Esophagus muscularis mucosa (tissue), 4 donors: Measurements from ENCODE around the gene ABCA2. TPM values are rescaled to one million over a fixed set of nuclear protein-coding genes. Genes with fewer than 3 reads are reported as not detected.

Source experiments
- DNase-seq: peaks from one replicate; pipeline ENCODE4 v3.0.0-alpha.2; 2017; ENCODE audit errors: extremely low spot score
- H3K27ac ChIP-seq, 4 donors: fragments of 200-600 bp; sonication (generic); replicated peaks in 1 of 4; 1 replicate in 3 of 4; 2 replicates in 1 of 4; pipeline ENCODE4 v1.5.1; 2016 to 2019; ENCODE audit warnings: mild to moderate bottlenecking in 1 of 4
- H3K27me3 ChIP-seq, 4 donors: fragments of 200-600 bp; sonication (generic); one replicate each; pipeline versions ENCODE4 v1.5.1 to v1.6.0; 2016 to 2019
- H3K36me3 ChIP-seq, 4 donors: fragments of 200-600 bp; sonication (generic); one replicate each; pipeline ENCODE4 v1.5.1; 2016 to 2019
- H3K4me1 ChIP-seq, 4 donors: fragments of 200-600 bp; sonication (generic); one replicate each; pipeline ENCODE4 v1.5.1; 2016 to 2019
- H3K4me3 ChIP-seq, 4 donors: fragments of 200-600 bp; sonication (generic); 1 replicate in 2 of 4; 2 replicates in 2 of 4; pipeline ENCODE4 v1.5.1; 2016 to 2019; ENCODE audit warnings: mild to moderate bottlenecking in 4 of 4, moderate library complexity in 1 of 4
- H3K9me3 ChIP-seq, 4 donors: fragments of 200-600 bp; sonication (generic); 1 replicate in 3 of 4; 2 replicates in 1 of 4; pipeline ENCODE4 v1.5.1; 2016 to 2019
- EP300 ChIP-seq: sonication (generic); formaldehyde crosslinking; IDR thresholded peaks from one replicate; pipeline ENCODE4 v1.6.1; 2017; ENCODE audit warnings: antibody characterized with exemption
- POLR2A ChIP-seq: fragments of 450-650 bp; IDR thresholded peaks from one replicate; pipeline ENCODE4 v1.6.1; 2017; ENCODE audit warnings: antibody characterized with exemption, moderate library complexity, mild to moderate bottlenecking, low read depth
- POLR2AphosphoS5 ChIP-seq, 2 donors: sonication (generic); formaldehyde crosslinking; IDR thresholded peaks; one replicate each; pipeline ENCODE4 v1.6.1; 2017; ENCODE audit warnings: antibody characterized with exemption in 2 of 2
- WGBS: methylation state at CpG from one replicate; pipeline ENCODE4 v1.1.5; 2018; 5-methylcytosine and 5-hydroxymethylcytosine counted together
- intact Hi-C: fragments of 100-400 bp; cut with DNase I; formaldehyde crosslinking; loops from one replicate; pipeline ENCODE4 v1.15.1; 2023
- total RNA-seq, 4 donors: library from RNA; depleted of rRNA; stranded (reverse); fragments of >200 nt; gene quantifications; one replicate each; pipeline versions ENCODE4 v1.1.0 to v1.2.1, GENCODE V29; 2016
- TF ChIP-seq, protein P1 (sequence below), 3 experiments: fragments of 200-600 bp in 2 of 3; fragments of 450-650 bp in 1 of 3; sonication (generic) in 2 of 3; IDR thresholded peaks; one replicate each; pipeline ENCODE4 v1.5.1; 2017 to 2019; ENCODE audit warnings: antibody characterized with exemption in 3 of 3, mild to moderate bottlenecking in 2 of 3, moderate library complexity in 1 of 3

The ABCA2 gene
- total RNA-seq, 4 donors from 2014 or later = 17.4 to 30.9 (median 21.6) TPM

DNA sequence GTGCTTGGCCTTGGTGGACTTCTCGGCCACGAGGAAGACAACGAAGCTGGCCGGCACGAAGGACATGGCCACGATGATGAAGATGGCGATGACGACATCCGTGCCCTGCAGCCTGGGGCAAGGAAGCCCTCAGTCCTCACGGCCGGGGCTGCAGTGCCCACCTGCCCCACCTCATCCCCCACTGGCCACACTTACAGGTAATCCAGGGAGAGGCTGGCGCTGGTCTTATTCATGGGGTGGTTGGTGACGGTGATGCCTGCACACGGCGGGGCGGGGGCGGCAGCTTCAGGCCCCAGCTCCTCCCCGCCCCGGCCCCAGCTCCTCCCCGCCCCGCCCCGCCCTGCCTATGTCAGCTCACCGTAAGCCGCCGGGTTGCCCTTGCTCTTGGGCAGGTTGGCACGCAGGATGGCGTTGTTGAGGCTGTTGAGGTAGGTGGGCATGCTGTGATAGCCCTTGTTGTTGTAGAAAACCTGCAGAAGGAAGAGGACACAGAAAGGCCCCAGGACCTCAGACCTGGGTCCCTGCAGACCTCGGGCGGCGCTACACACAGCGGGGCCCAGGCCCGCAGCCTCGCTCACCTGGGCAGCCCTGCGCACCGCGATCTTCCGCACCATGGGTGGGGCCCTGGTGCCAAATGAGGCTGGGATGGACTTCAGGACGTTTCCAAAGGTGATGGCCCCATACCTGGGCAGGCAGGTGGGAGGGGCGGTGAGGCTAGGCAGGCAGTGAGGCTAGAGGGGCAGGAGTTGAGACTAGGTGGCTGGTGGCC is 15.9 kb downstream of the ABCA2 start:
- Histone ChIP-seq H3K4me3 (no peak overlapping the region), H3K27me3 (no peaks in the 10 kb centered on the region), H3K4me1 (peaks cover 0 to 10% (median 5%) of the 10 kb centered on the region in 4 donors), H3K27ac (no peak overlapping the region), H3K9me3 (no peaks in the 10 kb centered on the region), H3K36me3 (peaks cover 28 to 95% (median 86%) of the 10 kb centered on the region in 4 donors)
- WGBS = 92% methylated on average over 21 of the region's 39 CpGs
- no peak for TF ChIP-seq POLR2AphosphoS5 (IDR thresholded peaks at IDR 0.05)
- TF ChIP-seq POLR2A = no peak
- TF ChIP-seq EP300 = no peak
- TF ChIP-seq, protein P1, sequence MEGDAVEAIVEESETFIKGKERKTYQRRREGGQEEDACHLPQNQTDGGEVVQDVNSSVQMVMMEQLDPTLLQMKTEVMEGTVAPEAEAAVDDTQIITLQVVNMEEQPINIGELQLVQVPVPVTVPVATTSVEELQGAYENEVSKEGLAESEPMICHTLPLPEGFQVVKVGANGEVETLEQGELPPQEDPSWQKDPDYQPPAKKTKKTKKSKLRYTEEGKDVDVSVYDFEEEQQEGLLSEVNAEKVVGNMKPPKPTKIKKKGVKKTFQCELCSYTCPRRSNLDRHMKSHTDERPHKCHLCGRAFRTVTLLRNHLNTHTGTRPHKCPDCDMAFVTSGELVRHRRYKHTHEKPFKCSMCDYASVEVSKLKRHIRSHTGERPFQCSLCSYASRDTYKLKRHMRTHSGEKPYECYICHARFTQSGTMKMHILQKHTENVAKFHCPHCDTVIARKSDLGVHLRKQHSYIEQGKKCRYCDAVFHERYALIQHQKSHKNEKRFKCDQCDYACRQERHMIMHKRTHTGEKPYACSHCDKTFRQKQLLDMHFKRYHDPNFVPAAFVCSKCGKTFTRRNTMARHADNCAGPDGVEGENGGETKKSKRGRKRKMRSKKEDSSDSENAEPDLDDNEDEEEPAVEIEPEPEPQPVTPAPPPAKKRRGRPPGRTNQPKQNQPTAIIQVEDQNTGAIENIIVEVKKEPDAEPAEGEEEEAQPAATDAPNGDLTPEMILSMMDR (IDR thresholded peaks at IDR 0.05) = no peak
- no peak for DNase-seq
- intact Hi-C loops = no loop called here

DNA sequence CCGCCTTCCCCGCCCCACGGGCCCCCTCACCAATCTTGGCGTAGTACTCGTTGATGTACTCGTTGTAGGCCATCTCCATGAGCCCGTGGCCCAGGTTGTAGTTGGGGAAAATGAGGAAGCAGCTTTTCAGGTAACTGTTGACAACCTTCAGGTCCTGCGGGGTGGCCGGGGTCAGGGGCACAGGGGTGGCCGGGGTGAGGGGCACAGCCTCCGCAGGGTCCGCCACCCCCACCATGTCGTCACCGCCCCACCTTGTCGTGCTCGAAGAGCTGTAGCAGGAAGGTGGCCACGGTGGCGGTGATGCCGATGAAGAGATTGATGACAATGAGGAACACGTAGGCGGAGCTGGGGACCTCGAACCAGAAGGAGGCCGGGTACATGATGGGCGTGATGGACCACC is 16.9 kb downstream of the ABCA2 start:
- no peak for DNase-seq
- TF ChIP-seq EP300 (no peak), POLR2AphosphoS5 (IDR thresholded peaks at IDR 0.05) (no peak)
- no peaks in the 10 kb centered on the region for H3K27me3 ChIP-seq
- peaks cover 0 to 12% (median 6%) of the 10 kb centered on the region in 4 donors for H3K4me1 ChIP-seq
- intact Hi-C loops = no loop called here
- no peaks in the 10 kb centered on the region for H3K9me3 ChIP-seq
- WGBS = 93% methylated on average over 24 of the region's 24 CpGs
- peaks cover 20 to 85% (median 76%) of the 10 kb centered on the region in 4 donors for H3K36me3 ChIP-seq
- H3K27ac ChIP-seq = no peak overlapping the region
- H3K4me3 ChIP-seq = no peak overlapping the region

DNA sequence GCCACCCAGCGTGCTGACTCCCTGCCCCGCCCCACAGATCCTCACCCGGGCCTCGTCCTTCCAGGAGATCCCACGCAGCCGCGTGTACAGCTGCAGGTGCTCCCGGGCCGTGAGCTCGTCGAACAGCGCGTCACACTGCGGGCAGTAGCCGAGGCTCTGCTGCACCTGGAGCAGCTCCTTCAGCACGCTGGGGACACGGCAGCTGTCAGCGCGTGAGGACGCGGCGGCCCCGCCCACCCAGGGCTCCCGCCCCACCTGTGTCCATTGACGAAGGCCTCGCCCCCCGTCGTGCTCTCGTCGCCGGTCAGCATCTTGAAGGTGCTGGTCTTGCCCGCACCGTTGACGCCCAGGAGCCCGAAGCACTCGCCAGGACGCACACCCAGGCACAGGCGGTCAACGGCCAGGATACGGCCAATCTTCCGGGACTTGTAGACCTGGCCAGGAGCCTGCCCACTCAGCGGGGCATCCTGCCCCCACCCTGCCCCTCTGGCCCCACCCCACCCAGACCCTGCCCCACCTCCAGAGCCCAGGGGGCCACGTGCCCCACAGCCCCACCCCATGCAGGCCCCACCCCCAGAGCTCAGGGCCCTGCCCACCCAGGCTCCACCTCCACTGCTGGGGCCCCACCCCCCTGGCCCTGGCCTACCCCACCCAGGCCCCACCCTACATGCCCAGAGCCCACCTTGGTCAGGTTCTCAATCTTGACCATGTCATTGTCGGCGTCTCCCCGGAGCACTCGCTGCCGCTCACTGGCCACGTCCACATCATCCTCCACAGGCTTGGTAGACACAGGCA is 17.9 kb downstream of the ABCA2 start:
- intact Hi-C loops = no loop called here

DNA sequence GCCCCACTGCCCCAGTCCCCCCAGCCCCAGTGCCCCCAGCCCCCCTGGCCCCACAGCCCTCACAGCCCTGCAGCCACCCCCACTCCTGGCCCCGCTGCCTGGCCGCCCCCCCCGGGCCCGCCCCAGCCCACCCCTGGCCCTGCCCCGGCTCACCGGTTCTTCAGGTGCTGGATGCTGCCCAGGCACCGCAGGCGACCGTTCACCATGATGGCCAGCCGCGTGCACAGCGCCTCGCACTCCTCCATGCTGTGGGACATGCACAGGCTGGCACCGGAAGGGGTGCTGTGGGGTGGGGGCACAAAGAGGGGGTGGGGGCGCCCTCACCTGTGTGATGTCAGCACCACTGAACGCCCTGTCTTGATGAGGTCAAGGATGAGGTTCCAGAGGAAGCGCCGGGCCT is 18.8 kb downstream of the ABCA2 start:
- Histone ChIP-seq H3K4me3 (no peak overlapping the region), H3K27ac (no peak overlapping the region), H3K36me3 (peaks cover 12 to 66% (median 57%) of the 10 kb centered on the region in 4 donors), H3K9me3 (peaks cover 0 to 3% (median 0%) of the 10 kb centered on the region in 4 donors), H3K27me3 (no peaks in the 10 kb centered on the region), H3K4me1 (peaks cover 0 to 12% (median 6%) of the 10 kb centered on the region in 4 donors)
- intact Hi-C loops = no loop called here
- 84% methylated on average over 7 of the region's 18 CpGs for WGBS
- no peak for DNase-seq
- TF ChIP-seq EP300 (no peak), POLR2A (no peak), POLR2AphosphoS5 (IDR thresholded peaks at IDR 0.05) (no peak)
- TF ChIP-seq, protein P1 (IDR thresholded peaks at IDR 0.05) = no peak

More for the DNA sequence above, 17.9 kb downstream of the ABCA2 start:
- H3K4me3 ChIP-seq = no peak overlapping the region
- no peaks in the 10 kb centered on the region for H3K27me3 ChIP-seq
- DNase-seq = no peak
- peaks cover 20 to 75% (median 66%) of the 10 kb centered on the region in 4 donors for H3K36me3 ChIP-seq
- TF ChIP-seq, protein P1 (IDR thresholded peaks at IDR 0.05) = no peak
- TF ChIP-seq EP300 = no peak
- no peak for TF ChIP-seq POLR2A
- TF ChIP-seq POLR2AphosphoS5 (IDR thresholded peaks at IDR 0.05) = no peak
- H3K4me1 ChIP-seq = peaks cover 0 to 12% (median 6%) of the 10 kb centered on the region in 4 donors
- H3K9me3 ChIP-seq = no peaks in the 10 kb centered on the region
- no peak overlapping the region for H3K27ac ChIP-seq
- 92% methylated on average over 27 of the region's 49 CpGs for WGBS

DNA sequence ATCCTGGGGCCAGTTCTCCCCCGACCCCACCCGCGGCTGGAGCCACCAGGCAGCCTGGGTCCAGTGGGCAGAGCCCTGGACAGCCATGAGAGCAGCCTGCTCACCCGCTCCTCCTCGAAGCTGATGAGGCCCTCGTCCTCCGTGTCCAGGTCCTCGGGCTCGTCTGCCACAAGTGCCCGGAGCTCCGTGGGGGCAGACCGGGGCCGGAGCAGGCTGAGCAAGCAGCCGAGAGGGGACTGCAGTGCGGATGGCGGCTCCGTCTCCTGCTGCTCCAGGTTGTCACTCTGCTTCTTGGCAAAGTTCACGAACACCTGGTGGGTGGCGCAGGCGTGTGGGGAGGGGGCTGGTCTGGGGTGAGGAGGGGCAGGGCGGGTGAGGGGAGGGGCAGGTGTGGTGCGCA is 19.7 kb downstream of the ABCA2 start:
- Histone ChIP-seq H3K9me3 (peaks cover 0 to 3% (median 0%) of the 10 kb centered on the region in 4 donors), H3K4me3 (no peak overlapping the region), H3K27me3 (no peaks in the 10 kb centered on the region), H3K36me3 (peaks cover 12 to 57% (median 48%) of the 10 kb centered on the region in 4 donors), H3K4me1 (peaks cover 0 to 12% (median 6%) of the 10 kb centered on the region in 4 donors), H3K27ac (no peak overlapping the region)
- TF ChIP-seq POLR2A (no peak), POLR2AphosphoS5 (IDR thresholded peaks at IDR 0.05) (no peak)
- TF ChIP-seq, protein P1 (IDR thresholded peaks at IDR 0.05) = no peak
- no peak for DNase-seq
- 60% methylated on average over 1 of the region's 22 CpGs for WGBS
- intact Hi-C loops = no loop called here
